Activated naive CD4-positive, alpha-beta T cell treated with anti-CD3 and anti-CD28 coated beads, Interleukin-2, amount 50 U/mL, for 72 hours (primary cell): ENCODE results near the gene KIF26B. TPM values are rescaled to one million over a fixed set of nuclear protein-coding genes. Genes with fewer than 3 reads are reported as not detected.
A peak's percentile ranks its signal among the peaks of the same experiment; 100 is the strongest.
"Not testable (repeated sequence)": the region's sequence is repeated elsewhere in the genome, so short reads cannot be mapped to it uniquely, and the experiment has no call there.

ENCODE experiments used
- ATAC-seq, 2 donors: fragments of 150-1000 bp; cut with Tn5 transposase; 2 replicates each; pipeline ENCODE4 v1.10.0; 2021; ENCODE audit warnings: mild to moderate bottlenecking in 2 of 2, moderate library complexity in 2 of 2
- DNase-seq, 2 donors: peaks; one replicate each; pipeline ENCODE4 v3.0.0; 2021 to 2022; ENCODE audit warnings: low spot score in 2 of 2
- H3K27ac Mint-ChIP-seq, 2 donors: one replicate each; pipeline ENCODE4 v1.8.0; 2022; ENCODE audit warnings: mild to moderate bottlenecking in 2 of 2, mixed read lengths in 2 of 2
- H3K36me3 Mint-ChIP-seq, 2 donors: one replicate each; pipeline ENCODE4 v1.8.0; 2022; ENCODE audit warnings: mixed read lengths in 2 of 2
- H3K9me3 Mint-ChIP-seq, 2 donors: one replicate each; pipeline ENCODE4 v1.8.0; 2022; ENCODE audit warnings: mixed read lengths in 2 of 2
- total RNA-seq, 2 donors: library from RNA; stranded (reverse); gene quantifications; one replicate each; pipeline ENCODE4 v1.2.3, GENCODE V29; 2022

The KIF26B gene
- total RNA-seq, 2 donors from 2014 or later, result 0.16 to 0.25 TPM

GRCh38 chr1:245327842-245328241 lies 173.1 kb downstream of the KIF26B start:
- no peak for ATAC-seq
- peaks cover 0 to 3% of the 10 kb centered on the region in 2 donors for H3K36me3 Mint-ChIP-seq
- DNase-seq, result no peak
- peaks cover 0 to 2% of the 10 kb centered on the region in 2 donors for H3K9me3 Mint-ChIP-seq
- H3K27ac Mint-ChIP-seq, result no peak overlapping the region

DNA sequence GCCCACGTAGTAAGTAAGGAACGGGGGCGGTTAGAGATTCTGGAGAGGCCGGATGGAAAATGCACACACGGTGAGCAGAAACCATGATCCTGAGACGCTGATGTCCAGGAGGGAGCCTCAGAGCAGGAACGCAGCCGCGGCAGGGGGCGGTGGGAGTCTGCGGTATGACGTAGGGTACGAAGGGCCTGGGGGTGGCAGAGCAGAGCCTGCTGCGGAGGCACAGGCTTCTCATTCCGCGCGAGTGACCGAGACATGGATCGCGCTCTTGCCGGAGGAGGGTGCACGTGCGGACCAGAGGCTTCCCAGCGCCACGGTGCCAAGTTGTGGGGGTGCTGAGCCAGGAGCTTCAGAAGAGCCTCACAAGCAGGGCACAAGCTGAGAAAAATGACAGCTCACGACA lies 176.2 kb downstream of the KIF26B start:
- Mint-ChIP-seq H3K27ac (no peak overlapping the region), H3K36me3 (peaks cover 0 to 7% of the 10 kb centered on the region in 2 donors), H3K9me3 (peaks cover 0 to 4% of the 10 kb centered on the region in 2 donors)
- ATAC-seq (no peak), DNase-seq (no peak)

DNA sequence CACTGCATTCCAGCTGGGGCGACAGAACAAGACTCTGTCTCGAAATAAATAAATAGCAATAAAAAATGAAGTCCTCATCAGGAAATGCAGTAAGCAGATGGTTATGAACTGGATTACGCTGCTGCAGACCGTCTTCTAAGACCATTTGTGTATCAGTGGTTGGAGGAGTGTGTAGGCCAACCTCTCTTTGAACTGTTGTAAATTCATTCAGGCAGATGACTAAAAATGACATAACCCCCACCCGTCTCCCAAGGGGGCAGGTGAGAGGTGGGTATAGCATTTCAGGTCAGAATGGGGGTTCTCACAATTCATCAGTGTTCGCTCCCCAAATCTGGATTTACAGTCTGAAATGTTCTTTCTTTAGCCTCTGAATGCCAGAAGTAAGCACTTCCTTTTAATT lies 177.3 kb downstream of the KIF26B start:
- ATAC-seq, result peak; percentile 46 to 72
- Mint-ChIP-seq H3K9me3 (peaks cover 0 to 4% of the 10 kb centered on the region in 2 donors), H3K27ac (no peak overlapping the region), H3K36me3 (peaks cover 0 to 7% of the 10 kb centered on the region in 2 donors)
- no peak for DNase-seq

DNA sequence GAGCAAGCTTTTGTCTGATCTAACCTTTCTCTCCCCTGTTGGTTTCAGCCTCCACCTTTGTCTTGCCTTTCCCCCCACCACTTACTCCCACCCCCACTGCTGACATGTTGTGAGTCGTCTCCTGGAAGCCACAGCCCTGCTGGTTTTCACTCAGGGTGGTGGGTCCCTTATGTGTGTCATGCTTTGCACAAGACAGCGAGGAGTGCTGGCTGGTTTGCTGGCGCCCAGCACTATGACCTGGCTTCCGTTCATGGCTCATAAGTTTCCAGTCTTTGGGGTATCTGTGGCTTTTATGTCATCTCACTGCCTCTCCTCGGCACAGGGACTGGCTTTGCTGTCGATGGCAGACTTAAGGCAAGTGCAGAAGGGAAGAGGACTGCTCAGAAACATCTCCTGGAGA lies 177.7 kb downstream of the KIF26B start:
- ATAC-seq (peak; percentile 97 to 98), DNase-seq (peak; percentile 61 to 76)
- H3K9me3 Mint-ChIP-seq, result peaks cover 0 to 4% of the 10 kb centered on the region in 2 donors
- H3K27ac Mint-ChIP-seq, result peak overlapping the region; percentile 39 to 44
- H3K36me3 Mint-ChIP-seq, result peaks cover 0 to 7% of the 10 kb centered on the region in 2 donors

DNA sequence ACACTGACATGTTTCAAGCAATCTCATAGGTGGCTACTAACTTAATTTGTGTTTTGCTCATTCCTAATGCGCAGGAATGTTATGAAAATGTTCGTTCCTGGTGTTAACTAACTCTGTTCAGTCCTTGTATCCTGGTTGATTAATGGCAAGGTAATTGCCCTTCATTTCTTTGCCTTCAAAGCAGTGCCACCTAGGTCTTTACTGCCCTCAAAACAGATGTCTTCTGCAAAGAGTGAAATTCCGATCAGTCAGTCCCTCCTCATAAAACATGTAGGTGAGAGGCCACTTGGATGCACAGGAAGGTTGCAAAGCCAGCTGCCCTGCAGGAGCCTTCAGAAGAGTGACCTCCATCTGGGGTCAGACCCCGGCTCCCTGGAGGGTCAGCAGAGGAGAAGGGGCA lies 179.4 kb downstream of the KIF26B start:
- peaks cover 0 to 7% of the 10 kb centered on the region in 2 donors for H3K36me3 Mint-ChIP-seq
- no peak for DNase-seq
- ATAC-seq, result no peak
- H3K9me3 Mint-ChIP-seq, result peaks cover 0 to 4% of the 10 kb centered on the region in 2 donors
- H3K27ac Mint-ChIP-seq, result no peak overlapping the region

- DNase-seq, result no peak
- peaks cover 0 to 4% of the 10 kb centered on the region in 2 donors for H3K9me3 Mint-ChIP-seq
- ATAC-seq, result no peak
- H3K27ac Mint-ChIP-seq, result no peak overlapping the region
- H3K36me3 Mint-ChIP-seq, result peaks cover 0 to 7% of the 10 kb centered on the region in 2 donors
These were observed 180.2 kb downstream of the KIF26B start for GRCh38 chr1:245334827-245335490.

DNA sequence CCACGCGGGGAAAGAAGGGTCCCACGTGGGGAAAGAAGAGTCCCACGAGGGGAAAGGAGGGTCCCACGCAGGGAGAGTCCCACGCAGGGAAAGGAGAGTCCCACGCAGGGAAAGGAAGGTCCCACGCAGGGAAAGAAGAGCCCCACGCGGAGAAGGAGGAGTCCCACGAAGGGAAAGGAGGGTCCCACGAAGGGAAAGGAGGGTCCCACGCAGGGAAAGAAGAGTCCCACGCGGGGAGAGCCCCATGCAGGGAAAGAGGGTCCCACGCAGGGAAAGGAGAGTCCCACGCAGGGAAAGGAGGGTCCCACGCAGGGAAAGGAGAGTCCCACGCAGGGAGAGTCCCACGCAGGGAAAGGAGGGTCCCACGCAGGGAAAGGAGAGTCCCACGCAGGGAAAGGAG lies 180.9 kb downstream of the KIF26B start:
- H3K27ac Mint-ChIP-seq, result not testable (repeated sequence)

DNA sequence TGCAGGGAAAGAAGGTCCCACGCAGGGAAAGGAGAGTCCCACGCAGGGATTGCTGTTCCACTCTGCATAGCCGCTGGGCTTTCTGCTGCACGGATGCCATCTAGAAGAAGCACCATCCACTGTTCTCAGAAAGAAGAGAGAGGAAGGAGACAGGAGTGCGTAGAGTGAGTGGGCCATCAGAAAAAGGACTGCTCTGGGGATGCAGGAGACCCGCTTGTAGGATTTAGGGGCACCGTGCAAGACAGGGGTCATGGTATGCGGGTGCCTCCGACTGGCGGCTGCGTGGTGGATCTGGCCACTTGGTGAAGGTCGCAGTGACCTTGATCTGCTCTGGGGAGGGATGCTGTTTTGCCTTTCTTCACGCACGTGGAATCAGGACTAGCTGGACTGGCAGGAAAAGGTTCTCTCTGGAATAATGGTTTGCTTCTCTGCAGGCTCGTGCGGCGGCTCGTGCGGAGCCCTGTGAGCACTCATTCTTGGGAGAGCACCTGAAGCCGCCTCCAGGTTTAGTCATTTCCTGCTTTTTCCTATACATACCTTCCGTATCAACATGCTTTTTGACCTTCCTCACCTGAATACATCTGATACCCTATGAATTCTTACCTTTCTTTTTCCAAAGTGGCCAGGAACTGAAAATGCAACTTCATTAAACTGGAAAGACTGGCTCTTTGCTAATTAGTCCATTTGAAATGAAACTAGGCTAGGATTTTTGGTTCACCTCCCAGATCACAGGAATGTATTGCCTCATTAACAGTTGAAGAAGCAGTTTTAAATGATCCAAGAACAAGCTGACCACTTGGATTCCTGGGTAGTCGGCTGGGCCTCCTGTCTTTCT lies 181.6 kb downstream of the KIF26B start:
- ATAC-seq (no peak), DNase-seq (no peak)
- H3K27ac Mint-ChIP-seq, result peak overlapping the region in 1 of 2 donors; percentile 44
- peaks cover 0 to 7% of the 10 kb centered on the region in 2 donors for H3K36me3 Mint-ChIP-seq
- peaks cover 0 to 4% of the 10 kb centered on the region in 2 donors for H3K9me3 Mint-ChIP-seq

More for the DNA sequence above, 180.9 kb downstream of the KIF26B start:
- DNase-seq, H3K36me3 Mint-ChIP-seq, ATAC-seq, H3K9me3 Mint-ChIP-seq: not testable (repeated sequence)

DNA sequence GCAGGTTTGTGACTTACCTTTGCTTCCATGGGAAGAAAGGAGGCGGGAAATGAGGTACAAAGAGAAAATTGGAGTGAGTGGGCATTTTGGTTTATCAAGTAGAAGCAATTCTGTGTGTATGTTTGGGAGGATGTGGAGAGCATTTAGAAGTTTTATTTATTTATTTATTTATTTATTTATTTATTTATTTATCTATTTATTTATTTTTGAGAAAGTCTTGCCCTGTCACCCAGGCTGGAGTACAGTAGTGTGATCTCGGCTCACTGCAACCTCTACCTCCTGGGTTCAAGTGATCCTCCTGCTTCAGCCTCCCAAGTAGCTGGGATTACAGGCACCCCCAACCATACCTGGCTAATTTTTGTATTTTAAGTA lies 182.2 kb downstream of the KIF26B start:
- not testable (repeated sequence) for DNase-seq, H3K27ac Mint-ChIP-seq, H3K9me3 Mint-ChIP-seq, ATAC-seq, H3K36me3 Mint-ChIP-seq

DNA sequence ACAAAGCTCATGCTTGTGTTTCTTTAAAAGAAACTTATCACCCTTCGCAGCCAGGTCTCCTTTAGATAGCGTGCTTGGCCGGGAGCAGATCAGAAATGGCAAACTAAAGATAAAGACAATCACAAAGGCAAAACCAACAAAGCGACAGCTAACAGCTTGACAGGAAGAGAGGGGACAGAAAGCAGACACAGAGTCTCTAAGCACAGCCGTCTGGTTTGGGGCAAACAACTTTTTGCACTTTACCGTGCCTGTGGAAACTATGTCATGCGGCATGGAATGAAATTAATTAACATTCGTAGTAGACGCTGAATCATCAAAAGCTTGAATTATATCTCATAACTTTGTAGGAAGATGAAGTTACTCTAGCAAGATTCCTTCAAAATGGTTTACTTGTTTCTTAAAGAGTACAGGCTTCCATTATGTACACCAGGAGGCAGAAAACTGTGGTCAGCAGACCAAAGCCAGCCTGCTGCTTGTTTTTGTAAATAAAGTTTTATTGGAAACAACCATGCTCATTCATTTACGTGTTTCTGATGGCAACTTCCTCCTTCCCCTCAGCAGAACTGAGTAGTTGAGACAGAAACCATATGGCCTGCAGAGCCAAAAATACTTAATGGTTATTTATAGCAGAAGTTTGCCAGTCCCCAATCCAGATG lies 183.2 kb downstream of the KIF26B start:
- H3K9me3 Mint-ChIP-seq, result no peaks in the 10 kb centered on the region
- H3K36me3 Mint-ChIP-seq, result peaks cover 0 to 2% of the 10 kb centered on the region in 2 donors
- H3K27ac Mint-ChIP-seq, result peak overlapping the region in 1 of 2 donors; percentile 27
- ATAC-seq (peak in 1 of 2 donors; percentile 50), DNase-seq (no peak)

GRCh38 chr1:245338485-245338877 lies 183.7 kb downstream of the KIF26B start:
- no peak for ATAC-seq

DNA sequence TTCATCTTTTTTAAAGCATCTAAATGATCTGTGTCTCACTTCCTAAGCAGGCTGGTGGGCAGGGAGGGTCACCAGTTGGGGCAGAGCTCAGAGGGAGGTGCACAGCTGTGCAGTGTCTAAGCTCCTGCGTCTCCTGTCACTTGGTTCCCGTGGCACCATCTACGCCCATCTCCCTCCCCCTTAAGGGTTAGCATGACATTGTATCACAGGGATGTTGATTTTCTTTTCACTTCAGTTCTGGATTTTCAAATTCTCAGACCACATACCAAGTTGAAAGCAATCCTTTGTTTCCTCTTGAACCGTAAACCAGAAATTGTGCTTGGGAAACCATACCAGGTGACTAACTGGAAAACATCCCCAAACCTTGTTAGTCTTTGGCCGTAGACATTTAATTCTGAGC lies 187.0 kb downstream of the KIF26B start:
- no peak overlapping the region for H3K27ac Mint-ChIP-seq
- no peak for ATAC-seq

More at GRCh38 chr1:245338485-245338877, 183.7 kb downstream of the KIF26B start:
- Mint-ChIP-seq H3K27ac (no peak overlapping the region), H3K9me3 (no peaks in the 10 kb centered on the region), H3K36me3 (no peaks in the 10 kb centered on the region)
- DNase-seq, result no peak

GRCh38 chr1:245345191-245345884 lies 190.6 kb downstream of the KIF26B start:
- H3K36me3 Mint-ChIP-seq, result no peaks in the 10 kb centered on the region
- ATAC-seq (no peak), DNase-seq (no peak)
- H3K27ac Mint-ChIP-seq, result no peak overlapping the region
- H3K9me3 Mint-ChIP-seq, result no peaks in the 10 kb centered on the region

More for the DNA sequence above, 187.0 kb downstream of the KIF26B start:
- DNase-seq, result no peak
- Mint-ChIP-seq H3K36me3 (no peaks in the 10 kb centered on the region), H3K9me3 (no peaks in the 10 kb centered on the region)

DNA sequence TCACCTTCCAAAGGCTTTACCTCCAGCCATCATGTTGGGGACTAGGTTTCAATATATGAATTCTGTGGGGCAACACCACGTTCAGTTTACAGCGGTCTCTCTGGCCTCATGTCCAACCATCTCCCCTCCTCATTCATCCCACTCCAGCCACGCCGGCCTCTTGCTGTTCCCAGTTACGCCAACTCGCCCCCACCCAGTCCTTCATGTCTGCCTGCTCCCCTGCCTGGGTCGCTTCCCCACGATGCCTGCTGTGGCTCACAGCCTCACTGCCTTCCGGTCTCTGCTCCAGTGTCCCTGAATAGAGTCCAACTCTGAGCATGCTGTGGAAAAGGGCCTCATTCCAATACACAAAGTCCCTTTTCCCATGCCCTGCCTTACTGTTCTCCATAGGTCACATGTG lies 193.8 kb downstream of the KIF26B start:
- H3K9me3 Mint-ChIP-seq, result no peaks in the 10 kb centered on the region
- H3K27ac Mint-ChIP-seq, result no peak overlapping the region
- ATAC-seq, result no peak
- no peaks in the 10 kb centered on the region for H3K36me3 Mint-ChIP-seq
- no peak for DNase-seq

DNA sequence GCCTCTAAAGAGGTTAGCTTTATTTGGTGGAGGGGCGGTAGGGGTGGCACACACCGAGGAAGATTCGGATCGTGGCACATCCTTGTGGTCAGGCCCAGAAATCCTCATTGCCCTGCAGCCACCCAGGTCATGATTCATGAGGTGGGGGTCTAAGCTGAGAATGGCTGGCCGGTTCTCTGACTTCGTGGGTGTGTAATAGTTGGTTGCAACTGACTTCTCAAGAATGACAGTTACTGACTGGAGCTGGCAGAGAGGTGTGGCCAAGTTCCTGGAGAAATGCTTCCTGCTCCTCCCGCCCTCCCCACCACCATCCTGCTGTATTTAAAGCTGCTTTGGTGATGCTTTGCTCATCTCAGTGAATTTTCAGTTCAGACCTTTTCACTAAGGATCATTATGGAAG lies 198.6 kb downstream of the KIF26B start:
- DNase-seq (no peak), ATAC-seq (no peak)
- Mint-ChIP-seq H3K27ac (no peak overlapping the region), H3K36me3 (no peaks in the 10 kb centered on the region), H3K9me3 (no peaks in the 10 kb centered on the region)

GRCh38 chr1:245353915-245354775 lies 199.4 kb downstream of the KIF26B start:
- no peaks in the 10 kb centered on the region for H3K36me3 Mint-ChIP-seq
- H3K27ac Mint-ChIP-seq, result no peak overlapping the region
- ATAC-seq (peak in 1 of 2 donors; percentile 34), DNase-seq (no peak)
- H3K9me3 Mint-ChIP-seq, result no peaks in the 10 kb centered on the region
